DLD1 (cell line): ENCODE results near the gene DNAJA1.
"Not testable (repeated sequence)": the region's sequence is repeated elsewhere in the genome, so short reads cannot be mapped to it uniquely, and the experiment has no call there.

Source experiments
- in situ Hi-C: cut with HindIII; loops from 2 replicates; pipeline ENCODE4 v1.10.0; 2017; ENCODE audit warnings: low sequenced_read_pairs

The DNAJA1 gene

DNA sequence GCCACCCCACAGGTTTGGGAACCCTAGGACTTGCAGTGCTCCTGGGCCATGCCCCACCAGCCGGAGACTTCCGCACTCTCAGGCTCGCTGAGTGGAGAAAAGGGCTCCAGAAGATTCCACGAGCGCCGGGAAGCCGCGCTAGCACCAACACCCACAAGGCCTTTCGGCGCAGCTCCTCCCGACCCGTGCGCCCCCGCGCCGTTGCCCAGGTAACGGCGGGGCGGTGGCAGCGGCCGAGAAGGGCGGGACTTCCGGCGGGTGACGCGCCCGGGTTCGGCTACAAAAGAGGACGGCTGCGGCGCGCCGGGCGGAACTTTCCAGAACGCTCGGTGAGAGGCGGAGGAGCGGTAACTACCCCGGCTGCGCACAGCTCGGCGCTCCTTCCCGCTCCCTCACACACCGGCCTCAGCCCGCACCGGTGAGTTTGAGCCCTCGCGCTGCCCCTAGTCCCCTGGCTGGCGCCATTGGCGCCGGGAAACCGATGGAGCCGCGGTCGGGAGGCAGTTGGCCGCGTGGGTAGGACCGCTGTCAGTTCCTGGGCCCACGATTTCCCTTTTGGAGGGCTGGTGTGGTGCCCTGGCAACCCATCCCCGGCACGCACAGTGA, at the start of gene DNAJA1:
Gene DNAJA1 (plus strand): TSS at position 308 of the 606 bp plus-strand sequence. CDS start 1,212 bp downstream, outside the sequence.
- in situ Hi-C loops = no loop called here

- in situ Hi-C loops = loop anchor here (10.0 kb wide), 1 partner anchor 603 kb away; no protein-coding TSS in a partner anchor
These were observed 47.0 kb upstream of the DNAJA1 start for GRCh38 chr9:32978051-32978450.

DNA sequence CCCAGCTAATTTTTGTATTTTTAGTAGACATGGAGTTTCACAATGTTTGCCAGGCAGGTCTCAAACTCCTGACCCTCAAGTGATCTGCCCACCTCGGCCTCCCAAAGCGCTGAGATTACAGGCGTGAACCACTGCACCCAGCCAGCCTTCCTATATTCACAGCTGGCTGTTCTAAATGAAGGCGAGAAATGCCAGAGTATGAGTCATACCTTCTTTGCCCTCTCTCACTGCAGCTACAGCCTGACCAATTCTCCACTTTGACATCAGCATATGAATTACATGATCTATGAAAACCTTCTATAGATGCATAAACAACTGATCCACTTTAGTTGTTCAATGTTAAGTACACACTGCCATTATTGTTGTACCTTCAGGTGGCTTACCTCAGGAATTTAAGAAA, 38.1 kb upstream of the DNAJA1 start:
- in situ Hi-C loops = no loop called here

GRCh38 chr9:32989660-32990059, 35.4 kb upstream of the DNAJA1 start:
- in situ Hi-C loops = no loop called here

DNA sequence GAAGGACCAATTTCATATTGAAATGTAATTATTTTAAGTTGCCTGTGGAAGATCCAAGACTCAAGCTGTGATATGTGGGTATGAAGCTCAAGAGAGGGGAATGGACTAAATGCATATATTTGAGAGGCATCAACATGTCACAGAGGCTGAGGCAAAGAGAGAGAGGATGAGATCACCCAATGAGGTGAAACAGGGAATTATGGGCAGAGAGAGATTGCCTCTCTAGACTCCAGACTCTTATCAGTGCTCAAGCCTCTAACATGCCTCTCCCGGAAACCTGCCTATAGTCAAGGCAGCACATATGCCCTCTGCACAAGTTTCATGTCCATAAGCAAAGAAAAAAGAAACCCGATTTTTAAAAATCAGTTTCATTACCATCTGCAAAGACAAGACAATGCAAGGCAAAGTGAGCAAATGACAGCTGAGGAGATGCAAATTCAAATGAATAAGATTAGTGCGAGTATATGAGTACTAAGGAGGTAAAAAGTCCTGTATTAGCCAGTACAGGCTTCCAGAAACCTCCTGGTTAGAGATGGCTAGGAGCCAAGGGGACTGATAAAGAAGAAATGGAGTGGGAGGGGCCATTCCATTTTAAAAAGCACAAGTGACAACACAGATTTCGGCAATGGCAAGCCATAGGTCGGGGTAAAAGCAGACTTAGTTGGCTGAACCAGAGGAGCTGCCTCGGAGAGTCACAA, 33.0 kb upstream of the DNAJA1 start:
- in situ Hi-C loops = no loop called here

DNA sequence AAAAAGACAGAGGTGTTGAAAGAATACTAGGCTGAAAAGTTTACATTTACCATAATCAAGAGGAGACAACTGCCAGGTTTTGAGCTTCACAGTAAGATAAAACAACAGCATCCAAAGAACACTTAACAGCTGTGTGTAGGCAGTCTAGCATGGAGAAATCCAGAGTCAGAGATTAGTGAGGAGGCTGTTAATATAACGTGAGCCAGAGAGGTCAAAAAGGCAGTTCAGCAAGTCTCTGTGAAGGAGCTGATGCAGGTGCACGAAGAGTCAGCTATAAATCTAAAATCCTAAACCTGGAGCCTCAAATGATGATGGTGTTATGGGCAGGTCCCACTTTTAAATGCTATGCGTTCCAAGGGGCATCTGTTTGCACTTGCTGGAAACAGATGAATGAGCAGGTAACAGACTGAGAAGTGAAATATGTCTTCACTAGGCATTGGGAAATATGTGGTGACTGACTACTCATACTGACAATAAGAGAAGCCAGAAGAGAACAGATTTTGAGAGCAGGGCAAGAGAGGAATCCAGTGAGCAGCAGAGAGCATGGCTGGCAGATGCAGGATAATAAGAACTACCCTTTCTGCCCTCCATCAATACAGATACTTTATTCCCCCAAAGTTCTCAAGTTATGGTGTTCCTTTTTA, 32.4 kb upstream of the DNAJA1 start:
- in situ Hi-C loops = no loop called here

- in situ Hi-C loops = not testable (repeated sequence)
These were observed 24.4 kb upstream of the DNAJA1 start for GRCh38 chr9:33000682-33001055.

DNA sequence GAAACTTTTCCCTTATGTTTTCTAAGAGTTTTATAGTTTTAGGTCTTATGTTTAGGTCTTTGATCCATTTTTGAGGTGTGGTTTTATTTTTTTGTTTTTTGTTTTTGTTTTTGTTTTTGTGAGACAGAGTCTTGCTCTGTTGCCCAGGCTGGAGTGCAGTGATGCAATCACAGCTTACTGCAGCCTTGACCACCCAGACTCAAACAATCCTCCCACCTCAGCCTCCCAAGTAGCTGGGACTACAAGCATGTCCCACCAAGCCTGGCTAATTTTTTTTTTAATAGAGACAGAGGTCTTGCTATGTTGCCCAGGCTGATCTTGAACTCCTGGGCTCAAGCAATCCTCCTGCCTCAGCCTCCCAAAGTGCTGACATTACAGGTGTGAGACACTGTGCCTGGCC, 19.7 kb upstream of the DNAJA1 start:
- in situ Hi-C loops = not testable (repeated sequence)

GRCh38 chr9:33007755-33008154, 17.3 kb upstream of the DNAJA1 start:
- in situ Hi-C loops = no loop called here

GRCh38 chr9:33011831-33012230, 13.2 kb upstream of the DNAJA1 start:
- in situ Hi-C loops = no loop called here

GRCh38 chr9:33012328-33013069, 12.6 kb upstream of the DNAJA1 start:
- in situ Hi-C loops = no loop called here

- in situ Hi-C loops = no loop called here
These were observed 11.0 kb upstream of the DNAJA1 start for GRCh38 chr9:33013962-33014664.

- in situ Hi-C loops = no loop called here
These were observed 10.4 kb upstream of the DNAJA1 start for GRCh38 chr9:33014665-33015014.

GRCh38 chr9:33017283-33018041, 7.6 kb upstream of the DNAJA1 start:
- in situ Hi-C loops = no loop called here

DNA sequence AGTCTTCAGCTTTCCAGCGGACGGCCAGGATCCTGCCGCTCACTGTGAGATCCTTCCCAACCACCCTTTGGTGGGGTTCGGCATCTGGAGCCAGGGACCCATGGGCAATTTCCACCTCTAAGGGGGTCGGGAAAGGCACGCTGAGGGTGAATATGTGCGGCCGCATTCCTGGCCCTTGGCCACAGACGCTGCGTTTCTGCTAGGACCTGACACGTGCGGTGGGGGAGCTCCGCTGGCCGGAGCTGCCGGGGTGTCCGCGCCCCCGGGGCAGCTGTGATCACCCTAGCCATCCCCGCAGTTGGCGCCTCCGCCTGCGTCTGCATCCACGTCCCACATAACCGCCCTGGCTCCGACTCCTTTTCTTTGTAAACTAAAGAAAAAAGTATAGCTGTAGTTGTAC, 5.3 kb upstream of the DNAJA1 start:
- in situ Hi-C loops = no loop called here

DNA sequence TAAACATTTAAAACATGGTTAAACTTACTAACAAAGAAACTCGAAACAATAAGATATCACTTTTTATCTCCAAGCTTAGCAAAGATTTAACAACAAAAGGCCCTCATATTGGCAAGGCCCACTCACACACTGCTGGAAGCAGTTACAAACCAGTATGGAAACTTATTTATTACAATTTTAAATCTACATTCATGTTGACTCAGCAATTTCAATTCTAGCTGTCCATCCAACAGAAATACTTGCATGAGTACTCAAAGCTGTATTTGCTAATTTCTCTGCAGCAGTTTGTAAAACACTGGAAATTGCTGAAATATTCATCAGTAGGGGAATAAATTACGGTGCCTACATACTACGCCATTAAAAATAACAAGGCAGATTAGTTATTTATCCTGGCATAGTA, 2.8 kb upstream of the DNAJA1 start:
- in situ Hi-C loops = no loop called here

DNA sequence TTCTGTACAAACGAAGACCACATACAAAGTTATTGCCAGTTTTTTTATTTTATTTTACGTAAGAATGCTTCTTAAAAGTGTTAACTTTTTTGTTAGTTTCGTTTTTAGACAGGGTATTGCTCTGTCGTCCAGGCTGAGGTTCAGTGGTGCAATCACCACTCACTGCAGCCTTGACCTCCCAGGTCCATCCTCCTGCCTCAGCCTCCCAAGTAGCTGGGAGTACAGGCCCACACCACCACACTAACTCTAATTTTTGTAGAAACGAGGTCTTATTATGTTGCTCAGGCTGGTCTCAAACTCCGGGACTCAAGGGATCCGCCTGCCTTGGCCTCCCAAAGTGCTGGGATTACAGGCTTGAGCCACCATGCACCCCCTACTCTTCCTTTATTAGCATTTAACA, 2.3 kb upstream of the DNAJA1 start:
- in situ Hi-C loops = no loop called here

- in situ Hi-C loops = no loop called here
These were observed 1.4 kb upstream of the DNAJA1 start for GRCh38 chr9:33023661-33024060.

- in situ Hi-C loops = no loop called here
These were observed 727 bp upstream of the DNAJA1 start for GRCh38 chr9:33024126-33024965.
